MM.1S (cell line): ENCODE data around the gene AFAP1.

Source experiments
- DNase-seq: peaks from one replicate; pipeline ENCODE4 v3.0.0-alpha.2; 2015
- H2AFZ ChIP-seq: fragments of 300-600 bp; sonication (generic); 2 replicates; pipeline ENCODE4 v1.6.0; 2016; ENCODE audit warnings: antibody characterized with exemption, low read length
- H3F3A ChIP-seq: fragments of 300-600 bp; sonication (generic); 2 replicates; pipeline ENCODE4 v1.6.1; 2016; ENCODE audit warnings: mild to moderate bottlenecking, antibody characterized with exemption, low read length, moderate library complexity, mixed read lengths; ENCODE audit not compliant: insufficient read depth
- H3K27ac ChIP-seq: fragments of 300-600 bp; sonication (generic); 2 replicates; pipeline ENCODE4 v1.5.1; 2016; ENCODE audit warnings: mild to moderate bottlenecking, low read length
- H3K27me3 ChIP-seq: fragments of 300-600 bp; sonication (generic); replicated peaks from 2 replicates; pipeline ENCODE4 v1.6.0; 2016; ENCODE audit warnings: low read length; ENCODE audit not compliant: insufficient read depth
- H3K36me3 ChIP-seq: fragments of 300-600 bp; sonication (generic); replicated peaks from 2 replicates; pipeline ENCODE4 v1.6.1; 2016; ENCODE audit warnings: mild to moderate bottlenecking, low read length, mixed read lengths; ENCODE audit not compliant: insufficient read depth
- H3K4me1 ChIP-seq: fragments of 300-600 bp; sonication (generic); 2 replicates; pipeline ENCODE4 v1.6.1; 2016; ENCODE audit warnings: low read length, mixed read lengths
- H3K4me2 ChIP-seq: fragments of 300-600 bp; sonication (generic); 2 replicates; pipeline ENCODE4 v1.6.0; 2016; ENCODE audit warnings: low read depth, low read length
- H3K4me3 ChIP-seq: fragments of 300-600 bp; sonication (generic); 2 replicates; pipeline ENCODE4 v1.5.1; 2016; ENCODE audit warnings: low read length, mixed read lengths
- H3K79me2 ChIP-seq: fragments of 300-600 bp; sonication (generic); 2 replicates; pipeline ENCODE4 v1.6.1; 2016; ENCODE audit warnings: mixed run types, low read length, mixed read lengths
- H3K9ac ChIP-seq: fragments of 300-600 bp; sonication (generic); 2 replicates; pipeline ENCODE4 v1.6.1; 2016; ENCODE audit warnings: low read length, mixed read lengths
- H3K9me2 ChIP-seq: fragments of 300-600 bp; sonication (generic); replicated peaks from 2 replicates; pipeline ENCODE4 v1.6.1; 2016; ENCODE audit warnings: mild to moderate bottlenecking, low read length, mixed read lengths; ENCODE audit not compliant: insufficient read depth
- H3K9me3 ChIP-seq: fragments of 300-600 bp; sonication (generic); replicated peaks from 2 replicates; pipeline ENCODE4 v1.6.1; 2016; ENCODE audit warnings: mild to moderate bottlenecking, low read length, mixed read lengths; ENCODE audit not compliant: insufficient read depth
- H4K20me1 ChIP-seq: fragments of 300-600 bp; sonication (generic); 2 replicates; pipeline ENCODE4 v1.6.1; 2016; ENCODE audit warnings: mild to moderate bottlenecking, low read length, moderate library complexity, mixed read lengths; ENCODE audit not compliant: insufficient read depth
- CTCF ChIP-seq: fragments of 300-600 bp; sonication (generic); IDR thresholded peaks from 2 replicates; pipeline ENCODE4 v1.5.1; 2016; ENCODE audit warnings: antibody characterized with exemption, low read length, mixed read lengths
- EZH2 ChIP-seq: fragments of 300-600 bp; sonication (generic); optimal IDR thresholded peaks from 2 replicates; pipeline ENCODE3; 2017; ENCODE audit warnings: low read depth, mild to moderate bottlenecking, antibody characterized with exemption, low read length, mixed read lengths
- EZH2phosphoT487 ChIP-seq: fragments of 300-600 bp; sonication (generic); IDR thresholded peaks from 2 replicates; pipeline ENCODE4 v1.6.1; 2018; ENCODE audit warnings: antibody characterized with exemption, low read length

Gene AFAP1

GRCh38 chr4:7766086-7766485 lies 173.6 kb downstream of the AFAP1 start:
- Histone ChIP-seq H3K36me3 (no peaks in the 10 kb centered on the region), H3K9ac (no peak overlapping the region), H3K9me2 (no peaks in the 10 kb centered on the region)

GRCh38 chr4:7765666-7766065 lies 174.0 kb downstream of the AFAP1 start:
- Histone ChIP-seq H3K9me3 (no peaks in the 10 kb centered on the region), H3F3A (no peaks in the 10 kb centered on the region), H3K79me2 (no peaks in the 10 kb centered on the region), H3K27ac (no peak overlapping the region), H3K4me3 (no peak overlapping the region), H4K20me1 (no peaks in the 10 kb centered on the region), H3K36me3 (no peaks in the 10 kb centered on the region), H3K4me2 (no peak overlapping the region), H3K4me1 (no peaks in the 10 kb centered on the region), H3K9ac (no peak overlapping the region), H2AFZ (no peak overlapping the region), H3K9me2 (no peaks in the 10 kb centered on the region), H3K27me3 (peaks cover 52% of the 10 kb centered on the region)
- no peak for TF ChIP-seq EZH2phosphoT487
- no peak for TF ChIP-seq CTCF
- no peak for TF ChIP-seq EZH2
- no peak for DNase-seq

More at GRCh38 chr4:7766086-7766485, 173.6 kb downstream of the AFAP1 start:
- no peaks in the 10 kb centered on the region for H3K79me2 ChIP-seq
- TF ChIP-seq EZH2, result no peak
- no peak for TF ChIP-seq CTCF
- no peak for TF ChIP-seq EZH2phosphoT487
- no peak overlapping the region for H3K27ac ChIP-seq
- H2AFZ ChIP-seq, result no peak overlapping the region
- no peak for DNase-seq
- H3K4me1 ChIP-seq, result no peaks in the 10 kb centered on the region
- peaks cover 52% of the 10 kb centered on the region for H3K27me3 ChIP-seq
- H3K4me3 ChIP-seq, result no peak overlapping the region
- no peaks in the 10 kb centered on the region for H3F3A ChIP-seq
- no peaks in the 10 kb centered on the region for H4K20me1 ChIP-seq
- H3K4me2 ChIP-seq, result no peak overlapping the region
- no peaks in the 10 kb centered on the region for H3K9me3 ChIP-seq

GRCh38 chr4:7764466-7764865 lies 175.2 kb downstream of the AFAP1 start:
- no peaks in the 10 kb centered on the region for H3K9me2 ChIP-seq
- TF ChIP-seq CTCF, result no peak
- no peak for TF ChIP-seq EZH2
- no peak for TF ChIP-seq EZH2phosphoT487
- H3F3A ChIP-seq, result no peaks in the 10 kb centered on the region
- DNase-seq, result no peak
- H3K79me2 ChIP-seq, result no peaks in the 10 kb centered on the region
- H3K27me3 ChIP-seq, result peaks cover 44% of the 10 kb centered on the region
- H3K9ac ChIP-seq, result no peak overlapping the region
- no peaks in the 10 kb centered on the region for H3K9me3 ChIP-seq
- H3K4me1 ChIP-seq, result no peaks in the 10 kb centered on the region
- H3K4me2 ChIP-seq, result no peak overlapping the region
- H3K36me3 ChIP-seq, result no peaks in the 10 kb centered on the region
- no peaks in the 10 kb centered on the region for H4K20me1 ChIP-seq
- H3K4me3 ChIP-seq, result no peak overlapping the region
- H3K27ac ChIP-seq, result no peak overlapping the region
- H2AFZ ChIP-seq, result no peak overlapping the region
